ENCODE results near the gene TMOD1.

- no peak for TF ChIP-seq CTCF (IDR thresholded peaks at IDR 0.05)
- TF ChIP-seq POLR2A (IDR thresholded peaks at IDR 0.05) = no peak
These were observed 10.4 kb downstream of the TMOD1 start for GRCh38 chr9:97511655-97512427.

Measured in uterus (tissue), 2 donors.